GM19035 (cell line): ENCODE measurements around the gene ETDC.
"Not testable (repeated sequence)": the region's sequence is repeated elsewhere in the genome, so short reads cannot be mapped to it uniquely, and the experiment has no call there.

Experiments
- ATAC-seq: cut with Tn5 transposase; IDR thresholded peaks from one replicate; pipeline ENCODE4 v1.9.1; 2021; ENCODE audit not compliant: unreplicated experiment

ETDC gene

DNA sequence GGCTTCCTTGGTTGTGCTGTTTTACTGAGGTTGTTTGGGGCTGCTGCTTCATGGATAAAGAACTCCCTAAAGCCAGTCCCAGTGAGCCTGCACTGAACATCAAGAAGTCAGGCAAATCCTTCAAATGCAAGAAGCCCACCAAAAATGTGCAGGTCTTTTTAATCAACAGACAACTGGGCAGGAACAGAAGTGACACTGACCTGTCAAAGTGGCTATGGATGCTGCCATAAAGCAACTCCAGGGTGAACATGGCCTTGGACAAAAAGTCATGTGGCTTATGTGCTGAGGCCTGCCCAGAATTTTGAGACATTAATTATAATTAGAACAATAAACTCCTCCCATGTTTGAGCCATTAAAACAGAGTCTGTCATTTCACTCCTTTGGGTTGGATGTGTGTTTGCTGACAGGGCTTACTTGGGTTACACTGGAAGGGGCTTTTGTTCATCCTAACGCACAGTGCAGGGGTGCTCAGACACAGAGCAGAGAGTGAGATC lies at the start of gene ETDC:
TSS of gene ETDC (plus strand) at position 51 of the 494 bp plus-strand sequence. CDS start at position 51, 0 bp downstream.
- no peak for ATAC-seq

- not testable (repeated sequence) for ATAC-seq
Observed at GRCh38 chrX:135260976-135261375, 48.3 kb upstream of the ETDC start.

DNA sequence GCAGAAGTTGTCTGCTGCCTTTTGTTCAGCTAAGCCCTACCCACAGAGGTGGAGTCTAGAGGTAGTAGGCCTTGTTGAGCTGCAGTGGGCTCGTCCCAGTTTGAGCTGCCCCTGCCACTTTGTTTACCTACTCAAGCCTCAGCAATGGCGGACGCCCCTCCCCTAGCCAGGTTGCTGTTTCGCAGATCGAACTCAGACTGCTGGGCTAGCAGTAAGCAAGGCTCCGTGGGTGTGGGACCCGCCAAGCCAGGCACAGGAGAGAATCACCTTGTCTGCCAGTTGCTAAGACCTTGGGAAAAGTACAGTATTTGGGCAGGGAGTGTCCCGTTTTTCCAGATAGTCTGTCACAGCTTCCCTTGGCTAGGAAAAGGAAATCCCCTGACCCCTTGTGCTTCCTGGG lies 45.9 kb upstream of the ETDC start:
- ATAC-seq: not testable (repeated sequence)

GRCh38 chrX:135264206-135264605 lies 45.1 kb upstream of the ETDC start:
- no peak for ATAC-seq

GRCh38 chrX:135273162-135273561 lies 36.1 kb upstream of the ETDC start:
- ATAC-seq: no peak

GRCh38 chrX:135275973-135276372 lies 33.3 kb upstream of the ETDC start:
- ATAC-seq: no peak

DNA sequence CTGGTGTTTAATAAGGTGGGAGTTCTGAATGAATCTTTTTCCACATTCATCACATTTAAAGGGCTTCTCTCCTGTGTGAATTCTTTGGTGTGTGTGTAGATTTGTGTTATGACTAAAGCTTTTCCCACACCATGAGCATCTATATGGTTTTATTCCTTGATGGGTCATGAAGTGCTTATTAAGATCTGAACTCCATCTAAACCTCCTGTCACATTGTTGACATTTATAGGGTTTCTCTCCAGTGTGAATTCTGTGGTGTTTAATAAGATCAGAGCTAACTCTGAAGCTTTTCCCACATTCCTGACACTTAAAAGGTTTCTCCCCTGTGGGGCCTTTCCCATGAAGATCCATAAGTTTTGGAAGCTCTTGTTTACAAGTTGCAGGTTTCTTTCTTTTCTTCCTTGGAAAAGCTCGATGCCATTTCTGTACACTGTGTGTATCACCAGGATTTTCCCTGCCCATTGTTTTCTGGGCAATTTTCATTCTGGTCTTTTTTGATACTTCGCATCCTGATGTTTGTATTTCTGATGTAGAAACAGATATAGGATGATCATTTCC lies 21.9 kb upstream of the ETDC start:
- no peak for ATAC-seq

GRCh38 chrX:135295238-135295943 lies 13.9 kb upstream of the ETDC start:
- ATAC-seq: peak; percentile 99

DNA sequence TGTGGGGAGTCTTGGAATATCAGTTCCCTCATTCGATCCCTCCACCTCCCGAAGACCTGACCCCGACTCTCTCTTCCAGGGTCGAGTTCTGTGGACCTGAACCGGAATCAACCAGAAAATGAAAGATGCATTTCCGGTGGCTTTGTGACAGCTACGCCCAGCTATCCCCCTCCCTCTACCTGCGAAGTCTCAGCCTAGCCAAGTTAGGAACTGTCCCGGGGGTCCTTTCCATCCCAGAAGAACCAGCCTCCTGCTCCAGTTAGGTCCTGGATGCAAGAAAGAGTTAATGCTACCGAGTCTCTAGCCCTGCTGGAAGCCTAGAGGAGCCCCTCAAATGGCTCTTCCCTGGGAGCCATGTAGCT lies 13.4 kb upstream of the ETDC start:
- ATAC-seq: peak; percentile 65

GRCh38 chrX:135302269-135302873 lies 6.9 kb upstream of the ETDC start:
- ATAC-seq: no peak

GRCh38 chrX:135304741-135305140 lies 4.5 kb upstream of the ETDC start:
- ATAC-seq: no peak

GRCh38 chrX:135307171-135307570 lies 2.1 kb upstream of the ETDC start:
- no peak for ATAC-seq

DNA sequence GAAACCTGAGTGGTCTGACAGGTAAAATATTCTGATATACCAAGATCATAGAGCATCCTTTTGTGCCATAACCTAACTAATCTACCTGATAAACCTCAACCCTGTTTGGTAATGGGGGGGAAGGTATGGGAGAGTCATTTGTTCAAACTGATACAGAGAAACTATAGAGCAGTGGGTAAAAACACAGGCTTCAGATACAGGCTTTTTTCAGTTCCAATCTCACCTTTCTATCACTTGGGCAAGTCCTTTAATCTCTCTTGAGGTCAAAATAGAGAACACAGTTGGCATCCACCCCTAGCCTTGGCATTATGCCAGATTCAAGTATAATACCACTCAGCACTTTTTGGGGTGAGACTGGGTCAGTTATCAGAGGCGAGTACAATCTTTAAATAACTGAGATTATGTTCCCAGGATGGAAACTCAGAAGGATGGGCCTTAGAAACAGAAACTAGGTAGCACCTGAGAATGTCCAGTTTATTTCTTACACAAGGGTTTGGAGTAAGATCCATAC lies 880 bp upstream of the ETDC start:
- ATAC-seq: no peak

DNA sequence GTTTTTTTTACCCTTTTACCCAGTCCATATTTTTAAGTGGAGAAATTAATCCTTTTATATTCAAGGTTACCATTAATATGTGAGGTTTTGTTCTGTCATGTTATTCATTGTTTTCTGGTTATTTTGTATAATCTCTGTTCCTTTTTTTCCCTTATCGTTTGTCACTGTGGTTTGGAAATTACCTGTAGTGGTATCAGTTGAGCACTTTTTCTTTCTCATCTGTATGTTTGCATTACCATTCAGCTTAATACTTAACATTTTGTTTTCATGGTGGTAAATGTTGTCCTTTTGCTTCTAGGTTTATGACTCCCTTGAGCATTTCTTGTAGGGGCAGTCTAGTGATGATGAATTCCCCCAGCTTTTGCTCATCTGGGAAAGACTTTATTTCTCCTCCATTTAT lies 6.6 kb downstream of the ETDC start:
- no peak for ATAC-seq

DNA sequence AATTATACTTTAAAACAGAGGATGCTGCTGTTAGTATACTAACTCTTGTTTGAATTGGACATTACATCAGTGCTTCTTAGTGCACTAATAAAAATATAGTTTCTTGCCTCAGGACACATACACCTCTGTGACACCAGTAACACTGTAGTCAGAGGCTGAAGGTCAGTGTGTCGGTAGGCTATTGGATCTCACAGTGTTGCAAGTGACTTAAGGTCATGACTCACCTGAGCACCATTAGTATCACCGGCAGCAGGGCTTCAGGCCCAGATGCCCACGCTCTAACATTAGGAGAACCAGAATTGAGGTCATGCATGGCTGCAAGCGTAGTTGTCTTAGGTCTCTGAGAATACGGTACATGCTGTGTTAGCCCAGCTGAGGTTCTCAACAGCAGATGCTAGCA lies 15.2 kb downstream of the ETDC start:
- no peak for ATAC-seq

DNA sequence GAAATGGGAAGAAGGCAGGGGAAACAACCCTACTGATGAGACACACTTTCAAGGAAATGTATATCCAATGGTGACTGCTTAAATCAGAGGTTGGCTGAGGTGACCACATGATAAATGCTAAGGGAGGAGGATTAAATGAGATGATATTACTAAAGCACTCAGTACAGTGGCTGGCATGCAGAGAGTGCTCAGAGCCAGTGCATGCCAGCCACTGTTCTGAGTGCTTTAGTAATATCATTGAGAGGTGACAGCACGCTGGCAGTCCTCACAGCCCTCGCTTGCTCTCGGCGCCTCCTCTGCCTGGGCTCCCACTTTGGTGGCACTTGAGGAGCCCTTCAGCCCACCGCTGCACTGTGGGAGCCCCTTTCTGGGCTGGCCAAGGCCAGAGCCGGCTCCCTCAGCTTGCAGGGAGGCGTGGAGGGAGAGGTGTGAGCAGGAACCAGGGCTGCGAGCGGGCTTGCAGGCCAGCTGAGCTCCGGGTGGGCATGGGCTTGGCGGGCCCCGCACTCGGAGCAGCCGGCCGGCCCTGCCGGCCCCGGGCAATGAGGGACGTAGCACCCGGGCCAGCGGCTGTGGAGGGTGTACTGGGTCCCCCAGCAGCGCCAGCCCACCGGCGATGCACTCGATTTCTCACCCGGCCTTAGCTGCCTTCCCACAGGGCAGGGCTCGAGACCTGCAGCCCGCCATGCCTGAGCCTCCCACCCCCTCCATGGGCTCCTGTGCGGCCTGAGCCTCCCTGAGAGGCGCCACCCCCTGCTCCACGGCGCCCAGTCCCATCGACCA lies 15.9 kb downstream of the ETDC start:
- ATAC-seq: not testable (repeated sequence)

DNA sequence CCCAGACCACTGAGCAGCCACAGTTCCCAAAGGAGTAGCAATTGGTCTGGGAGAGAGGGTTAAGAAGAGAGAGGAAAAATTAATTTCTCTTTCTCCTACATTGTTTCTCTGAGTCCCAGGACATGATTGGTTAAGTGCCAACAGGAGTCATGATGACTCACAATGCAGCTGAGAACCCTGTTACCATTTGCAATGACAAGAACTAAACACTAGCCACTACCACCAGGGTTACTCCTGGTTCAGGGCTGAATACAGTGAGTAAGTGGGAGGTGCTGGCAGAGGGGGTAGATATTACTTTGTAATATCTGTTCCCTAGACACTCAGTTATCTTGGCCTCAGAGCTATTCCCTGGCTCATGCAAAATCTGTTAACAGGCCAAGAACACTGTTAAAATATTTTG lies 18.0 kb downstream of the ETDC start:
- no peak for ATAC-seq

- no peak for ATAC-seq
Observed at GRCh38 chrX:135328421-135329005, 19.2 kb downstream of the ETDC start.

DNA sequence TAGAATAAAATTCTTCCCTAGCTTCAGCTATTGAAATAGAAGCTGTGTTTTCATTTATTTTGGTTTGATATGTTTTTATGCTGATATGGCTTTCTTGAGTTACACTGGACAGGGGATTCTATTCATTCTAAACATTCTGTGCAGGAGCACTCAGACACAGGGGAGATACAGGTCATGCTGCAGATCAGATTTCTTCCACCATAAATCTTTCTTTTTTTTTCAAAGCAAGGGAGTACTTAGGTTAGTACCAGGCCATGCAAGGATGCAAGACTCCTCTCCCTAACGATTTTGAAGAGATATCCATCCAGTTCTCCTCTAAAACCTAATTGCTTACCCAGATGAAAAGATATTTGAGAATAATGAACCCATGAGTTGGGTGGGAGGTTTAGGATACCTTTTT lies 21.4 kb downstream of the ETDC start:
- ATAC-seq: no peak

DNA sequence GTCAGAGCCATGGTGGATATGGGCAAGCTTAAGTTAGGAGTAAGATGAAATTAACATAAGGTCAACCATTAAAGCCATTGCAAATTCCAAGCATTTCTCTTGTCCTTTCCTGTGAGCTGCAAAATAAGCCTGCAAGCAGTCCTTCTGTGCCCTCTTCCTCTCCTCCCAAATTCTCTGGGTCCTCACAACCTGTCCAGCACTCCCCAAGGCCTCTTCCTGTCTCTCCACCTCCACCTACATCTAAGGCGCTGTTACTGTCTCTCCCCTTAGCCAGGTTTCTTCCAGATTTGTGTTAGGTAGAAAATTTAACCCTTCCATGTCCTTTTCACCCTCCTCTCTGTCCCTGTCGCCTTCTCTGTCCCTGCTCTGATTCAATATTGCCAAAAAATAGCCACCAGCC lies 22.2 kb downstream of the ETDC start:
- ATAC-seq: no peak

GRCh38 chrX:135340831-135341230 lies 31.6 kb downstream of the ETDC start:
- ATAC-seq: no peak
